Mucosa of descending colon (tissue), 3 donors: ENCODE data around the gene SLC38A11. TPM values are rescaled to one million over a fixed set of nuclear protein-coding genes. Genes with fewer than 3 reads are reported as not detected.

ENCODE experiments used
- ATAC-seq: fragments of 200-7000 bp; cut with Tn5 transposase; one replicate; pipeline ENCODE4 v1.9.1; 2020; ENCODE audit warnings: mild to moderate bottlenecking, moderate library complexity
- DNase-seq, 3 donors: peaks; one replicate each; pipeline ENCODE4 v3.0.0-alpha.2; 2020
- H3K36me3 ChIP-seq: fragments of 200-600 bp; one replicate; pipeline ENCODE4 v1.8.0; 2021; ENCODE audit warnings: low read depth, mild to moderate bottlenecking
- H3K4me1 ChIP-seq: fragments of 200-600 bp; one replicate; pipeline ENCODE4 v1.8.0; 2021; ENCODE audit warnings: low read depth, mild to moderate bottlenecking
- H3K4me3 ChIP-seq: fragments of 200-600 bp; one replicate; pipeline ENCODE4 v1.8.0; 2021; ENCODE audit warnings: mild to moderate bottlenecking
- H3K9me3 ChIP-seq: fragments of 200-600 bp; one replicate; pipeline ENCODE4 v1.8.0; 2021; ENCODE audit warnings: mild to moderate bottlenecking
- CTCF ChIP-seq: fragments of 200-600 bp; IDR thresholded peaks from one replicate; pipeline ENCODE4 v1.8.0; 2022; ENCODE audit warnings: antibody characterized with exemption, mild to moderate bottlenecking
- intact Hi-C, 2 donors: fragments of 100-400 bp; cut with DNase I in 1 of 2; cut with micrococcal nuclease in 1 of 2; formaldehyde crosslinking; loops; one replicate each; pipeline versions ENCODE4 v1.11.0 to v1.11.1; 2022; cut with DNase I, micrococcal nuclease
- total RNA-seq, 3 donors: library from RNA; stranded (reverse); fragmentation: NEBNext Ultra II Directional in 2 of 3; extraction: Animal tissue kit (Norgen Biotek cat#: 25700) in 2 of 3; gene quantifications; one replicate each; pipeline versions ENCODE4 v1.2.1 to v1.2.4, GENCODE V29; 2021 to 2023
- donor health status: DM: no; HTN: no; CAD: no; lungs with moderate emphysema.
- donor health status: DM: no; HTN: no; CAD: no.
- donor health status: DM: no; HTN: yes; CAD: no.

SLC38A11 gene
- total RNA-seq, 3 donors from 2014 or later: 2.1 to 8.6 (median 2.5) TPM

DNA sequence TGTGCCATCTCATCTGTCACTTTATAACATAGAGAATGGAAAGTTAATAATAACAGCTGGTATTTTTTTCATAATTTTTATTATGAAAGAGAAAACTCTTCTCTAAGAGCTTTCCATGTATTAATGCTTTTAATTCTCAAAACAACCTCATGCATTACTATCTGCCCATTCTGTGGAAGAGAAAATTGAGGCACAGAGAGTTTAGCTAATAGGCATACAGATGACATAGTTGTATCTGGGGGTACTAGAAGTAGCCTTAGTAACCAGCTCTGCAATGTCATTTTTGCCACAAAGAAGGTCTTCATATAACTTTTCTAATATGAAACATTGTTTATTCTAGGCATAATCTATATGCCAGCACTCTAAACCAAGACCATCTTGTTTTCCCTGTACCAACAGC lies 77.4 kb downstream of the SLC38A11 start:
- no peaks in the 10 kb centered on the region for H3K36me3 ChIP-seq
- TF ChIP-seq CTCF: no peak
- H3K4me3 ChIP-seq: no peak overlapping the region
- no peaks in the 10 kb centered on the region for H3K4me1 ChIP-seq
- no peaks in the 10 kb centered on the region for H3K9me3 ChIP-seq
- intact Hi-C loops: no loop called here
- DNase-seq (no peak), ATAC-seq (no peak)

- no peaks in the 10 kb centered on the region for H3K9me3 ChIP-seq
These were observed 78.2 kb downstream of the SLC38A11 start for GRCh38 chr2:164877169-164877568.

GRCh38 chr2:164875334-164876205 lies 79.8 kb downstream of the SLC38A11 start:
- Histone ChIP-seq H3K4me1 (no peaks in the 10 kb centered on the region), H3K9me3 (no peaks in the 10 kb centered on the region), H3K4me3 (no peak overlapping the region), H3K36me3 (no peaks in the 10 kb centered on the region)
- DNase-seq (no peak), ATAC-seq (no peak)
- TF ChIP-seq CTCF: no peak
- intact Hi-C loops: no loop called here

More at GRCh38 chr2:164877169-164877568, 78.2 kb downstream of the SLC38A11 start:
- H3K4me1 ChIP-seq: no peaks in the 10 kb centered on the region
- H3K4me3 ChIP-seq: no peak overlapping the region
- DNase-seq (no peak), ATAC-seq (no peak)
- intact Hi-C loops: no loop called here
- no peaks in the 10 kb centered on the region for H3K36me3 ChIP-seq
- TF ChIP-seq CTCF: no peak

GRCh38 chr2:164873210-164873908 lies 82.0 kb downstream of the SLC38A11 start:
- DNase-seq: no peak
- Histone ChIP-seq H3K4me1 (no peaks in the 10 kb centered on the region), H3K9me3 (no peaks in the 10 kb centered on the region), H3K36me3 (no peaks in the 10 kb centered on the region), H3K4me3 (no peak overlapping the region)
- intact Hi-C loops: no loop called here
- peak; percentile 40 for ATAC-seq
- TF ChIP-seq CTCF: no peak

DNA sequence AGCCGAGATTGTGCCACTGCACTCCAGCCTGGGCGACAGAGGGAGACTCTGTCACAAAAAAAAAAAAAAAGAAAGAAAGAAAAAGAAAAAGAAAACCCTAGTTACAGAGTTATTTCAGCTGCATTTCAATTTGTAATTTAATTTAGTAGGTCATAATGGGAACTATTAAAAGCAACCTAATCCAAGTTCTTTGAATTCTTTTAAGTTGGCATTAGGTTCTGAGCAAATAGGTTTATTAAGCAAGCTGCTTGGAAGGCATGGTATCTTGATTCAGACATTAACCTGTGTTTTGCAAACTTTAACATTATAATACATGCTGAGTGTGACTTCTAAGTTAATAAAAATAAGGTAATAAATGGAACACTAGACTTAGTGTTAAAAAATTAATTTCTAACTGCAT lies 83.9 kb downstream of the SLC38A11 start:
- H3K4me1 ChIP-seq: no peaks in the 10 kb centered on the region
- no peaks in the 10 kb centered on the region for H3K36me3 ChIP-seq
- no peaks in the 10 kb centered on the region for H3K9me3 ChIP-seq
- TF ChIP-seq CTCF: no peak
- intact Hi-C loops: no loop called here
- no peak overlapping the region for H3K4me3 ChIP-seq
- no peak for ATAC-seq
- no peak for DNase-seq
